Measurements from ENCODE around the gene KCNMB4.

- TF ChIP-seq, protein P1, sequence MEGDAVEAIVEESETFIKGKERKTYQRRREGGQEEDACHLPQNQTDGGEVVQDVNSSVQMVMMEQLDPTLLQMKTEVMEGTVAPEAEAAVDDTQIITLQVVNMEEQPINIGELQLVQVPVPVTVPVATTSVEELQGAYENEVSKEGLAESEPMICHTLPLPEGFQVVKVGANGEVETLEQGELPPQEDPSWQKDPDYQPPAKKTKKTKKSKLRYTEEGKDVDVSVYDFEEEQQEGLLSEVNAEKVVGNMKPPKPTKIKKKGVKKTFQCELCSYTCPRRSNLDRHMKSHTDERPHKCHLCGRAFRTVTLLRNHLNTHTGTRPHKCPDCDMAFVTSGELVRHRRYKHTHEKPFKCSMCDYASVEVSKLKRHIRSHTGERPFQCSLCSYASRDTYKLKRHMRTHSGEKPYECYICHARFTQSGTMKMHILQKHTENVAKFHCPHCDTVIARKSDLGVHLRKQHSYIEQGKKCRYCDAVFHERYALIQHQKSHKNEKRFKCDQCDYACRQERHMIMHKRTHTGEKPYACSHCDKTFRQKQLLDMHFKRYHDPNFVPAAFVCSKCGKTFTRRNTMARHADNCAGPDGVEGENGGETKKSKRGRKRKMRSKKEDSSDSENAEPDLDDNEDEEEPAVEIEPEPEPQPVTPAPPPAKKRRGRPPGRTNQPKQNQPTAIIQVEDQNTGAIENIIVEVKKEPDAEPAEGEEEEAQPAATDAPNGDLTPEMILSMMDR (IDR thresholded peaks at IDR 0.05; ENCODE audit: low read depth, low read length) = no peak
- TF ChIP-seq POLR2A (IDR thresholded peaks at IDR 0.05; ENCODE audit: extremely low read depth, insufficient read length) = no peak
Measured at GRCh38 chr12:70430400-70430799, 64.3 kb downstream of the KCNMB4 start.
